Heart left ventricle (tissue), 16 donors: ENCODE measurements around the gene STOX1. TPM values are rescaled to one million over a fixed set of nuclear protein-coding genes. Genes with fewer than 3 reads are reported as not detected.

ENCODE experiments used
- ATAC-seq, 4 donors: fragments of 200-7000 bp; cut with Tn5 transposase; one replicate each; pipeline ENCODE4 v1.9.1; 2020 to 2022; ENCODE audit warnings: moderate library complexity in 4 of 4, mild to moderate bottlenecking in 3 of 4, moderate number of reproducible peaks in 1 of 4
- DNase-seq, 5 donors: peaks; one replicate each; pipeline ENCODE4 v3.0.0-alpha.2; 2020
- H3K27ac ChIP-seq, 12 donors: fragments of 200-600 bp; sonication (generic) in 4 of 12; one replicate each; pipeline versions ENCODE4 v1.5.0 to v1.8.0; 2016 to 2022; ENCODE audit warnings: mild to moderate bottlenecking in 2 of 12
- H3K27me3 ChIP-seq, 9 donors: fragments of 200-600 bp; sonication (generic) in 2 of 9; one replicate each; pipeline versions ENCODE4 v1.5.1 to v1.8.0; 2016 to 2022; ENCODE audit warnings: mild to moderate bottlenecking in 3 of 9
- H3K36me3 ChIP-seq, 9 donors: fragments of 200-600 bp; sonication (generic) in 2 of 9; one replicate each; pipeline versions ENCODE4 v1.5.0 to v1.8.0; 2018 to 2022; ENCODE audit warnings: mild to moderate bottlenecking in 2 of 9
- H3K4me1 ChIP-seq, 12 donors: fragments of 200-600 bp; sonication (generic) in 4 of 12; one replicate each; pipeline versions ENCODE4 v1.5.0 to v1.8.0; 2016 to 2022; ENCODE audit warnings: mild to moderate bottlenecking in 3 of 12
- H3K4me3 ChIP-seq, 12 donors: fragments of 200-600 bp; sonication (generic) in 4 of 12; one replicate each; pipeline versions ENCODE4 v1.5.0 to v1.8.0; 2017 to 2022; ENCODE audit warnings: mild to moderate bottlenecking in 9 of 12, moderate library complexity in 4 of 12
- H3K9me3 ChIP-seq, 12 donors: fragments of 200-600 bp; sonication (generic) in 4 of 12; one replicate each; pipeline versions ENCODE4 v1.5.0 to v1.8.0; 2016 to 2022; ENCODE audit warnings: mild to moderate bottlenecking in 1 of 12
- CTCF ChIP-seq, 12 donors: fragments of 200-600 bp; sonication (generic) in 4 of 12; IDR thresholded peaks; one replicate each; pipeline versions ENCODE4 v1.5.0 to v1.8.0; 2018 to 2022; ENCODE audit warnings: antibody characterized with exemption in 12 of 12, mild to moderate bottlenecking in 5 of 12
- POLR2A ChIP-seq, 2 donors: fragments of 450-650 bp; IDR thresholded peaks; one replicate each; pipeline ENCODE4 v1.6.1; 2017; ENCODE audit warnings: antibody characterized with exemption in 2 of 2, mild to moderate bottlenecking in 2 of 2, moderate library complexity in 2 of 2
- WGBS, 4 donors: extraction: QIAGEN DNeasy Blood & Tissue Kit in 2 of 4; methylation state at CpG; one replicate each; pipeline versions ENCODE4 v1.1.5 to v1.1.7; 2013 to 2018; 5-methylcytosine and 5-hydroxymethylcytosine counted together
- intact Hi-C, 10 donors: fragments of 100-400 bp; cut with DNase I; formaldehyde crosslinking; loops; one replicate each; pipeline versions ENCODE4 v1.11.1 to v1.14.2; 2022
- polyA plus RNA-seq, 2 donors: library from polyadenylated mRNA; stranded (reverse); fragments of 200-250 nt; gene quantifications; one replicate each; pipeline ENCODE4 v1.2.3, GENCODE V29; 2013
- total RNA-seq, 9 donors: library from RNA; depleted of rRNA in 2 of 9; stranded (reverse); fragments of >200 nt in 2 of 9; fragmentation: NEBNext Ultra II Directional in 3 of 9; extraction: Animal tissue kit (Norgen Biotek cat#: 25700) in 3 of 9; gene quantifications; one replicate each; pipeline versions ENCODE4 v1.1.0 to v1.2.4, GENCODE V29; 2016 to 2023
- donor health status: ischemic (EF 13 %, LVEDD 7.1; RV severe dilation, severe dysfunction).
- donor health status: healthy with polysubstance abuse.
- donor health status: DM: no; HTN: yes; CAD: no.
- donor health status: DM: no; HTN: no; CAD: no.
- donor health status: ischemic (EF 25% LVEDD 6.9; RV normal size, moderate dysfunction).
- donor health status: ischemic (EF 25% LVEDD 5.7; RV mildly dilated, moderate dysfunction).
- donor health status: healthy.
- donor health status: DM: yes; HTN: yes; CAD: no.
- donor health status: ischemic (EF 35%, LVEDD 5.7; RV mildly dilated, moderate dysfunction).
- donor health status: nonischemic (EF 11% LVEDD 7.7; RV severe dilation, severe dysfunction).
- donor health status: DM: yes; HTN: yes; CAD: no.
- donor health status: PGD.
- donor health status: ischemic (EF 29% LVEDD 5.4; RV normal size, mild dysfunction).
- donor health status: nonischemic (EF 23%, LVEDD 6.1; RV moderate dilation, normal function).

Gene STOX1
- total and polyA plus RNA-seq, 11 donors: 0.09 to 1.2 (median 0.27) TPM; not detected in 1

GRCh38 chr10:68828833-68829232, 1.5 kb downstream of the STOX1 start:
- TF ChIP-seq CTCF (IDR thresholded peaks at IDR 0.05) (no peak), POLR2A (IDR thresholded peaks at IDR 0.05) (no peak)
- DNase-seq (no peak), ATAC-seq (no peak)
- H3K36me3 ChIP-seq: no peaks in the 10 kb centered on the region
- H3K4me1 ChIP-seq: peaks cover 0 to 13% (median 5%) of the 10 kb centered on the region in 12 donors
- intact Hi-C loops: no loop called here
- peaks cover 0 to 18% (median 0%) of the 10 kb centered on the region in 9 donors for H3K27me3 ChIP-seq
- H3K27ac ChIP-seq: no peak overlapping the region
- peak overlapping the region in 1 of 12 donors; percentile 52 for H3K4me3 ChIP-seq
- WGBS, 4 donors: 92 to 95% (median 94%) methylated on average over 10 of the region's 10 CpGs
- no peaks in the 10 kb centered on the region for H3K9me3 ChIP-seq

- 61 to 75% (median 68%) methylated on average over 6 of the region's 6 CpGs for whole genome bisulfite sequencing, 4 donors
- no peak for DNase-seq
- Histone ChIP-seq H3K9me3 (no peaks in the 10 kb centered on the region), H3K27ac (no peak overlapping the region), H3K27me3 (peaks cover 0 to 18% (median 0%) of the 10 kb centered on the region in 9 donors), H3K4me3 (no peak overlapping the region), H3K4me1 (peaks cover 0 to 13% (median 5%) of the 10 kb centered on the region in 12 donors), H3K36me3 (no peaks in the 10 kb centered on the region)
- intact Hi-C loops: no loop called here
- TF ChIP-seq CTCF (IDR thresholded peaks at IDR 0.05): no peak
- no peak for TF ChIP-seq POLR2A (IDR thresholded peaks at IDR 0.05)
- no peak for ATAC-seq
These were observed 2.2 kb downstream of the STOX1 start for GRCh38 chr10:68829521-68829920.

GRCh38 chr10:68829952-68830351, 2.6 kb downstream of the STOX1 start:
- TF ChIP-seq POLR2A (IDR thresholded peaks at IDR 0.05): no peak
- no peak for TF ChIP-seq CTCF (IDR thresholded peaks at IDR 0.05)
- peaks cover 0 to 13% (median 5%) of the 10 kb centered on the region in 12 donors for H3K4me1 ChIP-seq
- peaks cover 0 to 18% (median 0%) of the 10 kb centered on the region in 9 donors for H3K27me3 ChIP-seq
- ATAC-seq (no peak), DNase-seq (no peak)
- intact Hi-C loops: no loop called here
- no peak overlapping the region for H3K27ac ChIP-seq
- 89 to 95% (median 92%) methylated on average over 6 of the region's 6 CpGs for WGBS, 4 donors
- H3K4me3 ChIP-seq: no peak overlapping the region
- no peaks in the 10 kb centered on the region for H3K9me3 ChIP-seq
- H3K36me3 ChIP-seq: no peaks in the 10 kb centered on the region

- ATAC-seq (no peak), DNase-seq (no peak)
- H3K27me3 ChIP-seq: peaks cover 0 to 13% (median 0%) of the 10 kb centered on the region in 9 donors
- H3K36me3 ChIP-seq: no peaks in the 10 kb centered on the region
- intact Hi-C loops: no loop called here
- H3K27ac ChIP-seq: no peak overlapping the region
- peaks cover 0 to 9% (median 2%) of the 10 kb centered on the region in 12 donors for H3K4me1 ChIP-seq
- H3K4me3 ChIP-seq: no peak overlapping the region
- TF ChIP-seq POLR2A (IDR thresholded peaks at IDR 0.05) (no peak), CTCF (IDR thresholded peaks at IDR 0.05) (no peak)
- WGBS, 4 donors: 80 to 95% (median 85%) methylated on average over 5 of the region's 5 CpGs
- no peaks in the 10 kb centered on the region for H3K9me3 ChIP-seq
These were observed 4.7 kb downstream of the STOX1 start for GRCh38 chr10:68831961-68832455.
